ENCODE measurements around the gene SYTL2.

SYTL2 gene

GRCh38 chr11:85647078-85647477, 163.9 kb downstream of the SYTL2 start:
- H2AFZ ChIP-seq (ENCODE audit: low read length): peak overlapping the region; percentile 50; the same call in 1 of the 2 replicates
- H4K20me1 ChIP-seq (ENCODE audit: insufficient read depth, low read length): no peaks in the 10 kb centered on the region
- H3K4me2 ChIP-seq (ENCODE audit: low read length): peak overlapping the region; percentile 89
- peak overlapping the region; percentile 79 for H3K9ac ChIP-seq (ENCODE audit: low read length)
- peaks cover 26% of the 10 kb centered on the region for H3K4me1 ChIP-seq (ENCODE audit: insufficient read depth, low read length, severe bottlenecking)
- peaks cover 15% of the 10 kb centered on the region; the same call in 1 of the 2 replicates for H3K36me3 ChIP-seq (ENCODE audit: insufficient read depth, low read length)
- peak overlapping the region; percentile 78 for H3K4me3 ChIP-seq (ENCODE audit: low read depth, low read length, poor library complexity, severe bottlenecking)
- H3K79me2 ChIP-seq (ENCODE audit: insufficient read depth, low read length): peaks cover 7% of the 10 kb centered on the region; the same call in 1 of the 2 replicates
- TF ChIP-seq, protein P1, sequence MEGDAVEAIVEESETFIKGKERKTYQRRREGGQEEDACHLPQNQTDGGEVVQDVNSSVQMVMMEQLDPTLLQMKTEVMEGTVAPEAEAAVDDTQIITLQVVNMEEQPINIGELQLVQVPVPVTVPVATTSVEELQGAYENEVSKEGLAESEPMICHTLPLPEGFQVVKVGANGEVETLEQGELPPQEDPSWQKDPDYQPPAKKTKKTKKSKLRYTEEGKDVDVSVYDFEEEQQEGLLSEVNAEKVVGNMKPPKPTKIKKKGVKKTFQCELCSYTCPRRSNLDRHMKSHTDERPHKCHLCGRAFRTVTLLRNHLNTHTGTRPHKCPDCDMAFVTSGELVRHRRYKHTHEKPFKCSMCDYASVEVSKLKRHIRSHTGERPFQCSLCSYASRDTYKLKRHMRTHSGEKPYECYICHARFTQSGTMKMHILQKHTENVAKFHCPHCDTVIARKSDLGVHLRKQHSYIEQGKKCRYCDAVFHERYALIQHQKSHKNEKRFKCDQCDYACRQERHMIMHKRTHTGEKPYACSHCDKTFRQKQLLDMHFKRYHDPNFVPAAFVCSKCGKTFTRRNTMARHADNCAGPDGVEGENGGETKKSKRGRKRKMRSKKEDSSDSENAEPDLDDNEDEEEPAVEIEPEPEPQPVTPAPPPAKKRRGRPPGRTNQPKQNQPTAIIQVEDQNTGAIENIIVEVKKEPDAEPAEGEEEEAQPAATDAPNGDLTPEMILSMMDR (IDR thresholded peaks at IDR 0.05; ENCODE audit: low read length): no peak
- TF ChIP-seq EZH2 (IDR thresholded peaks at IDR 0.05; ENCODE audit: borderline replicate concordance, low read length): no peak
- no peak overlapping the region for H3K27ac ChIP-seq (ENCODE audit: low read depth, low read length, poor library complexity, severe bottlenecking)
- H3K27me3 ChIP-seq (ENCODE audit: insufficient read depth, low read length): no peaks in the 10 kb centered on the region
- no peaks in the 10 kb centered on the region for H3K9me3 ChIP-seq (ENCODE audit: low read length)
- no peaks in the 10 kb centered on the region for H3F3A ChIP-seq (ENCODE audit: insufficient read depth, low read length)
- no peaks in the 10 kb centered on the region for H3K9me2 ChIP-seq (ENCODE audit: low read depth, low read length)

All from OCI-LY1 (cell line).